ENCODE data around the gene PVR.
"Not testable (repeated sequence)": the region's sequence is repeated elsewhere in the genome, so short reads cannot be mapped to it uniquely, and the experiment has no call there.

The PVR gene

DNA sequence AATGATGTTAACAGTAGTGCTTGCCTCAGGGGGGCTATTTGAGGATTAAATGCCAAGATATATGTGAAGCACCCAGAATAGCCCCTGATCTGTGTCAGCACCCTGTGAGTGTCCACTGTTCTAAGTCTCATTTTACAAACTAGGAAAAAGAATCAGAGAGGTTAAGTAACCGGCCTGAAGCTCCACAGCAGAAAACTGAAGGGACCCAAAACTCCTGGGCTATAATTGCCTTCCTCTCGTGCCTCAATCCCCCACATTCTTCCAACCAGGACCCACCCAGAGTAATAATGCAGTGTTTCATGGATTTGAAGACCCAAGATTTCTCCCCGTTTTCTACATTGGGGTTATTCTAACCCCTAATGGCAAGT is 2.3 kb downstream of the PVR start:
- no peak for DNase-seq

DNA sequence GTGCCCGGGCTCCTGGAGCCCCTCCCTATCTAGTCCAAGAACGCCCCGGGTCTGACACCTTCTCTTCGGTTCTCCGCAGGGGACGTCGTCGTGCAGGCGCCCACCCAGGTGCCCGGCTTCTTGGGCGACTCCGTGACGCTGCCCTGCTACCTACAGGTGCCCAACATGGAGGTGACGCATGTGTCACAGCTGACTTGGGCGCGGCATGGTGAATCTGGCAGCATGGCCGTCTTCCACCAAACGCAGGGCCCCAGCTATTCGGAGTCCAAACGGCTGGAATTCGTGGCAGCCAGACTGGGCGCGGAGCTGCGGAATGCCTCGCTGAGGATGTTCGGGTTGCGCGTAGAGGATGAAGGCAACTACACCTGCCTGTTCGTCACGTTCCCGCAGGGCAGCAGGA is 3.4 kb downstream of the PVR start:
- no peak for DNase-seq

- no peak for DNase-seq
These were observed 5.0 kb downstream of the PVR start for GRCh38 chr19:44648631-44649251.

- no peak for DNase-seq
These were observed 6.0 kb downstream of the PVR start for GRCh38 chr19:44649578-44650145.

DNA sequence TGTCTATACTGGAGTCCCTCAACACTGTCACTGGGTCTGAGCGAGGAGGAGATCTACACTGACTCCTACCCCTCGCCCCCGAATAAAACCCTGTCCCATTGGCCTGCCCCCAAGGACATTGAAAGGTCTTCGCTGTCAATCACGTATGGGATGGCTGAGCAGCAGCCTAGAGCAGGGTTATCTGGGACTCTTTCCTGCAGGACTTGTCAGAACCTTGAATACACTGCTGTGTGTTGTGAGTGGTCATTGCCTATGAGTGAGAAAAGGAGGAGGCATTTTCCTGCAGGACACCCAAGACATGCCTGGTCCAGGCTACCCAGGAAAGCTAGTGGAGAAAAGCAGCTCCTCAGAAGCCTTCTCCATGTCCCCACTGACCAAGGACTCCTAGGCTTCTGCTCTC is 9.6 kb downstream of the PVR start:
- no peak for DNase-seq

DNA sequence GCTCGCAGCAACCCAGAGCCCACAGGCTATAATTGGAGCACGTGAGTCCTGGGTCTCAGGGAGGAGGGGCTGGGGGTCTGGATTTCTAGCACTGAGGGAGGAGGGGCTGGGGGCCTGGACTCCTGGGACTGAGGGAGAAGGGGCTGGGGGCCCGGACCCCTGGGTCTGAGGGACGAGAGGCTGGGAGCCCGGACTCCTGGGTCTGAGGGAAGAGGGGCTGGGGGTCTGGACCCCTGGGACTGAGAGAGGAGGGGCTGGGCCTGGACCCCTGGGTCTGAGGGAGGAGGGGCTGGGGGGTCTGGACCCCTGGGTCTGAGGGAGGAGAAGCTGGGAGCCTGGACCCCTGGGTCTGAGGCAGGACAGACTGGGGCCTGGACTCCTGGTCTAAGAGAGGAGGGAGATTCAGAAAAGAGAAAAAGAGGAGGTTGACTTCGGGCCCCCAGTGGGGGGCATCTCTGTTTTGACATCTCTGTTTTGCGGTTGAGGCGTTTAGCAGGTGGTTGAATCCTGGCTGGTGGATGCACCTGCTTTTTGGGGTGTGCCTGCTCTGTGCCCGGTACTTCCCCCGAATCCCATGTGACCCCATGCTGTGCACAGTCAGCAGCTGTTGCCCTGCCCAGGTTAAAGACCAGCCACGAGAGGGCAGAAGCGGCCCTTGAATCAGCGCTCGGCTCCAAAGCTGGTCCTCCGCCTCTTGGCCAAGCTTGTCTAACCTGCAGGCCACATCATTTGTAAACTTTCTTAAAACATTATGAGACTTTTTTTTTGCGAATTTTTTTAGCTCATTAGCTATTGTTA is 10.5 kb downstream of the PVR start:
- DNase-seq = no peak

DNA sequence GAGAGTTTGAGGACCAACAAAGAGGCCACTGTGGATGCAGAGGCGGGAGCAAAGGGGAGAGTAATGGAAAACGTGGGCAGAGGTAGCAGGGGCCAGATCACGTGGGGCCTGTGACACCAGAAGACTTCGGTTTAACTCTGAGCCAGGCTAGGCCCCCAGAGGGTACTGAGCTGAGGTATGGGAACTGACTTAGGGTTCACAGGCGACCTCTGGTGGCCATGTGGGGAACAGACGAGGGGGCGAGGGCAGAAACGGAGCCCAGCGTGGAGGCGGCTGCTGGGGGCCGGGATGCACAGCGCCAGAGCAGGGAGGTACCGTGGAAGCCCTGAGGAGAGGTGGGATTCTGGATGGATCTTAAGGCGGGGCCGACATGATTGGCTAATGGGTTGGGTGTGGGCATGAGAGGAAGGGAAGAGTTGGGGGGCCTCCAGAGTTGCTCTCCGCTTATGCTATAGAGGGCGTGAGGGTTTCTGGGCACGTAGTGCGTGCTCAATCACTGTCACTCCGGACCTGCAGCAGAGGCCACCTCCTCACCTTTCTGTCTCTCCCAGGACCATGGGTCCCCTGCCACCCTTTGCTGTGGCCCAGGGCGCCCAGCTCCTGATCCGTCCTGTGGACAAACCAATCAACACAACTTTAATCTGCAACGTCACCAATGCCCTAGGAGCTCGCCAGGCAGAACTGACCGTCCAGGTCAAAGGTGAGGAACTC is 13.7 kb downstream of the PVR start:
- no peak for DNase-seq

DNA sequence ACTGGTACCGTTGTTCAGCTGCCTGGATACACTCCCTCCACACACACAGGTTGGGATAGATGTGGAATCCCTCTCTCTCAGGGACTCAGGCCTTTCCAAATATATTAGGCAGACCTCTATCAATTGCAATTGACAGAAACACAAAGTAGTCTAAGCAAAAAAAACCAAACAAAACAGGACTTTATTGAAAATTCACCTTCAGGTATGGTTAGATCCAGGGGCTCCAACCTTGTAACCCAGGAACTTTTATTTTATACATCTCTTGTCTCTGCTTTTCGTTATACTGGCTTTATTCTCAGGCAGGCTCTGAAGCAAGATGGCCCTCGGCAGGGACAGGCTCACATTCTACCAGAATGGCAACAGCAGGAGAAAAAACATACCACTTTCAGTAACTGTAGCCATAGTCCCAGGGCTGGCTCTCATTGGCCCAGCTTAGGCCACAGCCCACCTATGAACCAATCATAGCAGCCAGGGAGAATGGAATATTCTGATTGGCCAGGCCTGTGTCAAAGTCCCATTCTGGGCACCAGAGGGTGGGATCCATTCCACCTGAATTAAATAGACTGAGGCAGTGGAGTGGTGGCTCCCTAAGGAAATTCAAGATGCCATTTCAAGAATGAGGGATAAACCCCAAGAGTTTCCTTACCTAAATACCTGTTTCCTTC is 14.5 kb downstream of the PVR start:
- DNase-seq = no peak

DNA sequence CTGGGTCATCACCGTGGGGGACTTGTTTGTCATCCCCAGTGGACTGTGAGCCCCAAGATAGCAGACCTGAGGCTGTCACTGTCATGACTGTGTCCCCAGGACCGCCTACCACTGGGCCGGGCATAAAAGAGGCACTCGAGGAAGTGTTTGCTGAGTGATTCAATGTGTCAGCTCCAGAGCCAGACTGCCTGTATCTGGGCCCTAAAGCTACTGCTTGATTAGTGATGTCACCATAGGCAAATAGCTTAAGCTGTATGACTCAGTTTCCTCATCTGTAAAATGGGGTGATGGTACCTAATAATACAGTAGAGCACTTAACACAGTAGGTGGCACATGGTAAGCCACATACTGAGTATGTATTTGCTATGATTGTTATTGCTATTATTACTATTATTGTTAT is 16.4 kb downstream of the PVR start:
- no peak for DNase-seq

- no peak for DNase-seq
These were observed 17.5 kb downstream of the PVR start for GRCh38 chr19:44661205-44661604.

GRCh38 chr19:44661904-44662303 is 18.2 kb downstream of the PVR start:
- DNase-seq = no peak

DNA sequence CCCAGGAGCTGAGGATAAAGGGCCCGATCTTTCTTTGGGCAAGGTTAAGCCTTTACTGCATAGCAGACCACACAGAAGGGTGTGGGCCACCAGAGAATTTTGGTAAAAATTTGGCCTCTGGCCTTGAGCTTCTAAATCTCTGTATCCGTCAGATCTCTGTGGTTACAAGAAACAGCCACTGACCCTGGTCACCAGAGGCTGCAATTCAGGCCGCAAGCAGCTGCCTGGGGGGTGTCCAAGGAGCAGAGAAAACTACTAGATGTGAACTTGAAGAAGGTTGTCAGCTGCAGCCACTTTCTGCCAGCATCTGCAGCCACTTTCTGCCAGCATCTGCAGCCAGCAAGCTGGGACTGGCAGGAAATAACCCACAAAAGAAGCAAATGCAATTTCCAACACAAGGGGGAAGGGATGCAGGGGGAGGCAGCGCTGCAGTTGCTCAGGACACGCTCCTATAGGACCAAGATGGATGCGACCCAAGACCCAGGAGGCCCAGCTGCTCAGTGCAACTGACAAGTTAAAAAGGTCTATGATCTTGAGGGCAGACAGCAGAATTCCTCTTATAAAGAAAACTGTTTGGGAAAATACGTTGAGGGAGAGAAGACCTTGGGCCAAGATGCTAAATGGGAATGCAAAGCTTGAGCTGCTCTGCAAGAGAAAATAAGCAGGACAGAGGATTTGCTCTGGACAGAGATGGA is 19.1 kb downstream of the PVR start:
- DNase-seq = no peak

DNA sequence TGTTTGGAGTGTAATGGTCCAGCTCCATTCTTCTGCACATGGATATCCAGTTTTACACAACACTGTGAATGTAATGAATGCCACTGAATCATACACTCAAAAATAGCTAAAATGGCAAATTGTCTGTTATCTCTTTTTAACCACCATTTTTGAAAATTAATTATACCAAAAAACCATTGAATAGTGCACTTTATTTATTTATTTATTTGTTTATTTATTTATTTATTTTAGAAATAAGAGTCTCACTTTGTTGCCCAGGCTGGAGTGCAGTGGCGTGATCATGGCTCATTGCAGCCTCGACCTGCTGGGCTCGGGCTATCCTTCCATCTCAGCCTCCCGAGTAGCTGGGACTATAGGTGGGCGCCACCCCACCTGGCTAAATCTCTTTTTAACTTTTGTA is 20.3 kb downstream of the PVR start:
- no peak for DNase-seq

DNA sequence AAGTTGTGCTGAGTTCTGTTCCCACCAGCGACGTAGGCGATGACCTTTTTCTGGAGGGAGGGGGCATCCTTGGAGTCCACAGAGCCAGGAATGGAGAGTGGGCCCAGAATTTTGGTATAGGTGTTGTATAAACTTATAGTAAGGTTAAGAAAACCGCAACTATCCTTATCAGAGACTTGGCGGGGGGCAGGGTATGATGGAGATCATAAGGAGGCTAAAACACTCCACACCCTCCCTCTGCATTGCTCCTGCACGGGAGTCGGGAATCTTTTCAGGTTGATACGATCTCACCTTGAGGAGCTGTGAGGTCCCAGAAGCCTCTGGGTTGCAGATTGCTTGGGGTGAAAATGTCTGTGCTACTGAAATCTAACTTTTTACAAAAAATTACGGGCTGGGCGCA is 21.3 kb downstream of the PVR start:
- no peak for DNase-seq

GRCh38 chr19:44666852-44667556 is 23.3 kb downstream of the PVR start:
- no peak for DNase-seq

- DNase-seq = no peak
These were observed 25.5 kb downstream of the PVR start for GRCh38 chr19:44668985-44669764.

DNA sequence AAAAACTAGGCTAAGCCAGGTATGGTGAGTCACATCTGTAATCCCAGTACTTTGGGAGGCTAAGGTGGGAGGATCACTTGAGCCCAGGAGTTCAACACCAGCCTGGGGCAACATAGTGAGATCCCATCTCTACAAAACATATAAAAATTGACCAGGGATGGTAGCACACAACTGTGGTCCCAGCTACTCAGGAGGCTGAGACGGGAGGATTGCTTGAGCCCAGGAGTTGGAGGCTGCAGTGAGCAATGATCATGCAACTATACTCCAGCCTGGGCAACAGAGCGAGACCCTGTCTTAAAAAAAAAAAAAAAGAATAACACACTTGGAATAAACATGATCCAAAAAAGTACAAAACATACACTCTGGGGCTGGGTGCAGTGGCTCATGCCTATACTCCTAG is 26.3 kb downstream of the PVR start:
- not testable (repeated sequence) for DNase-seq

- no peak for DNase-seq
These were observed 27.7 kb downstream of the PVR start, which contains the start of gene CEACAM19 for GRCh38 chr19:44671400-44671799. Gene CEACAM19, plus strand, starts transcription at chr19:44671482. Its CDS starts 450 bp downstream, at chr19:44671932.

DNA sequence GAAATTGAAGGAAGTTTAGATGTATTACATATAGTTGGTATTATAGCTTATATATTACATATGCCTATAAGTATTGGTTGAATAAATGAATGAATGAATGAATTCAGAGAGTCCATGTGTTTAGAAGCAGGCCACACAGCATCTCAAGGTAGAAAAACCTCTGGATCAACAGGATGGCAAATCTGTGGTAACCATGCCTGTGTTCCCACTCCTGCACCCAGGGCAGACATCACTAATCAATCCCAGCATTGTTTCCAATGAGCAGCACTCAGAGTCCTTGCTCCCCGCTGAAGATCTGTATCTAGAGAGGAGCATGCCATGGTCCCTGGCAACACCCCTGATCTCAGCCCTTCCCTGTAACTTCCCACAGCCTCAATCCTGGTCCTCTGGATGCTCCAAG is 28.5 kb downstream of the PVR start:
- no peak for DNase-seq

DNA sequence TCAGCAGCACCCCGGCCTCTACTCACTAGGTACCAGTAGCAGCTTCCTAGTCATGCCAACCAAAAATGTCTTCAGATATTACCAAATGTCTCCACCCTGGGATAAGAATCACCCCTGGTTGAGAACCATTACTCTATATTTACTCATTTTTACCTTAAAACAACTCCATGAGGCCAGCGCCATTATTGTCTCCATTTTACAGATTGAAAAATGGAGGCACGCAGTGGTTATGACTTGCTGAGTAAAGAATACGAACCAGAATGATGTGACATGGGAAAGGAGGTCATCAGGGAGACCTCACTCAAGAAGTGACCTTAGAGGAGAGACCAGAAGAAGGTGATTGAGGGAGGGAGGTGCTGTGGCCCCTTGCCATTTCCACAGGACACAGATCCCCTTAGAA is 29.8 kb downstream of the PVR start:
- no peak for DNase-seq

DNA sequence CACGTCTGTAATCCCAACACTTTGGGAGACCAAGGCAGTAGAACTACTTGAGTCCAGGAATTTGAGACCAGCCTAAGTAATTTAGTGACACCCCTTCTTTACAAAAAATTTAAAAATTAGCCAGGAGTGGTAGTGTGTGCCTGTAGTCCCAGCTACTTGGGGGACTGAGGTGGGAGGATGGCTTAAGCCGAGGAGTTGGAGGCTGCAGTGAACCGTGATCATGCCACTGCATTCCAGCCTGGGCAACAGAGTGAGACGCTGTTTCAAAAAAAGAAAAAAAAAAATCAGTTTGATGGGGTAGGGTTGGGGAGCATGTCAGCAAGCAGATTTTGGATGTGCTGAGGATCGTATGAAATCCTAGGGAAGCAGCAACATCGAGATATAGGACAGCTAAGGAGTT is 31.8 kb downstream of the PVR start:
- DNase-seq = no peak
